Neural progenitor cell (in vitro differentiated cells): ENCODE results near the gene OR13J1. TPM values are rescaled to one million over a fixed set of nuclear protein-coding genes. Genes with fewer than 3 reads are reported as not detected.

Experiments used
- DNase-seq: peaks from one replicate; pipeline ENCODE4 v3.0.0-alpha.2; 2016; ENCODE audit warnings: low spot score
- H2AFZ ChIP-seq: fragments of 200-600 bp; sonication (generic); replicated peaks from 2 replicates; pipeline ENCODE4 v1.6.1; 2016; ENCODE audit warnings: antibody characterized with exemption
- H3F3A ChIP-seq: fragments of 200-600 bp; sonication (generic); 2 replicates; pipeline ENCODE4 v1.6.1; 2016; ENCODE audit warnings: antibody characterized with exemption, low read depth
- H3K27ac ChIP-seq: fragments of 200-600 bp; sonication (generic); 2 replicates; pipeline ENCODE4 v1.5.1; 2016; ENCODE audit warnings: mild to moderate bottlenecking
- H3K27me3 ChIP-seq: fragments of 200-600 bp; sonication (generic); 2 replicates; pipeline ENCODE4 v1.6.1; 2016; ENCODE audit warnings: mild to moderate bottlenecking, moderate library complexity
- H3K36me3 ChIP-seq: fragments of 200-600 bp; sonication (generic); 2 replicates; pipeline ENCODE4 v1.5.1; 2016
- H3K4me1 ChIP-seq: fragments of 200-600 bp; sonication (generic); 2 replicates; pipeline ENCODE4 v1.6.1; 2016; ENCODE audit warnings: mixed run types
- H3K4me2 ChIP-seq: fragments of 200-600 bp; sonication (generic); 2 replicates; pipeline ENCODE4 v1.6.1; 2016
- H3K4me3 ChIP-seq: fragments of 200-600 bp; sonication (generic); 2 replicates; pipeline ENCODE4 v1.5.1; 2016
- H3K79me2 ChIP-seq: fragments of 200-600 bp; sonication (generic); 2 replicates; pipeline ENCODE4 v1.6.1; 2016; ENCODE audit warnings: low read depth
- H3K9ac ChIP-seq: fragments of 200-600 bp; sonication (generic); 2 replicates; pipeline ENCODE4 v1.6.1; 2016
- H3K9me3 ChIP-seq: fragments of 200-600 bp; sonication (generic); 2 replicates; pipeline ENCODE4 v1.5.1; 2016; ENCODE audit warnings: low read depth
- H4K20me1 ChIP-seq: fragments of 200-600 bp; sonication (generic); 2 replicates; pipeline ENCODE4 v1.6.1; 2016; ENCODE audit warnings: low read depth
- H3K27ac Mint-ChIP-seq: 3 replicates; pipeline ENCODE4 v1.8.0; 2021; ENCODE audit warnings: mixed read lengths
- H3K27me3 Mint-ChIP-seq: 2 replicates; pipeline ENCODE4 v1.8.0; 2022; ENCODE audit warnings: low read depth, mild to moderate bottlenecking, inconsistent platforms, moderate library complexity, mixed read lengths; ENCODE audit not compliant: insufficient read depth
- H3K36me3 Mint-ChIP-seq: 3 replicates; pipeline ENCODE4 v1.8.0; 2021; ENCODE audit warnings: mixed read lengths
- H3K4me1 Mint-ChIP-seq: 3 replicates; pipeline ENCODE4 v1.8.0; 2021; ENCODE audit warnings: mixed read lengths
- H3K4me3 Mint-ChIP-seq: 3 replicates; pipeline ENCODE4 v1.8.0; 2021; ENCODE audit warnings: mild to moderate bottlenecking, moderate library complexity, mixed read lengths
- H3K9me3 Mint-ChIP-seq: 3 replicates; pipeline ENCODE4 v1.8.0; 2020; ENCODE audit warnings: mixed read lengths
- EZH2 ChIP-seq: fragments of 200-600 bp; sonication (generic); IDR thresholded peaks from 2 replicates; pipeline ENCODE4 v1.6.1; 2017; ENCODE audit warnings: antibody characterized with exemption, mild to moderate bottlenecking, moderate library complexity
- EZH2phosphoT487 ChIP-seq: fragments of 200-600 bp; sonication (generic); IDR thresholded peaks from 2 replicates; pipeline ENCODE4 v1.6.1; 2017; ENCODE audit warnings: antibody characterized with exemption
- total RNA-seq: library from RNA; depleted of rRNA; stranded (reverse); fragments of >200 nt; gene quantifications from 2 replicates; pipeline ENCODE4 v1.2.3, GENCODE V29; 2015; ENCODE audit warnings: low replicate concordance
- TF ChIP-seq, protein P1 (sequence below): fragments of 200-600 bp; sonication (generic); IDR thresholded peaks from 2 replicates; pipeline ENCODE4 v1.5.1; 2017; ENCODE audit warnings: antibody characterized with exemption, mild to moderate bottlenecking

The OR13J1 gene
- total RNA-seq, 1 donor from 2014 or later, result not detected

DNA sequence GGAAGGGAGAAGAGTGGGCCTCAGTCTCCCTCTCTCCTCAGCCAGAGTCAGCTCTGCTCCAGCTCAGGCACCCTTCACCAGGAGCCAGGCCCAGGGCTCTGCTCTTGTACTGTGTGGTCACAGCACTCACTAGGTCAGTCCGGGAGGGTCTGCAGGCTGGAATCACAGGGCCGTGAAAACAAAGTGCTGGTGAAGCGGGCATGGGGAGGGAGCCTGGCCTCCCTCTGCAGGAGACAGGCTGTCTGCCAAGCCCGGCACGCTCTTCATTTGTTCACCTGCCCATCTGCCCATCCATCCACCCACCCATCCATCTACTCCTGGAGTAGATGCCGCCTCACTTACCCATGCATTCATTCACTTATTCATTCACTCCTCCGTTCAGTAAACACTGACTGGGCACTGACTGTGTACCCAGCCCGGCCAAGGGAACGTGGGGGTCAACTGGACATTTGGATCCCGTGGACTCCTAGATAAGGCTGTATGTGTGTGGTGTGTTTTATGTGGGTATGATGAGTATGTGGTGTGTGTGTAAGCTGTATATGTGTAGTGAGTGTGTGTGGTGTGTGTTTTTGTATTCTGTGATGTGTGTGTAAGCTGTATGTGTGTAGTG, 42.7 kb upstream of the OR13J1 start:
- no peaks in the 10 kb centered on the region for H3K36me3 ChIP-seq
- H3K4me1 Mint-ChIP-seq, result peaks cover 23% of the 10 kb centered on the region
- no peak for DNase-seq
- no peaks in the 10 kb centered on the region for H3K27me3 Mint-ChIP-seq
- no peaks in the 10 kb centered on the region for H3K36me3 Mint-ChIP-seq
- H3K9ac ChIP-seq, result no peak overlapping the region
- H3K27ac ChIP-seq, result no peak overlapping the region
- H3K4me1 ChIP-seq, result peaks cover 10% of the 10 kb centered on the region
- H3K27me3 ChIP-seq, result no peaks in the 10 kb centered on the region
- no peaks in the 10 kb centered on the region for H3K79me2 ChIP-seq
- no peaks in the 10 kb centered on the region for H4K20me1 ChIP-seq
- H3K4me3 ChIP-seq, result no peak overlapping the region
- TF ChIP-seq, protein P1, sequence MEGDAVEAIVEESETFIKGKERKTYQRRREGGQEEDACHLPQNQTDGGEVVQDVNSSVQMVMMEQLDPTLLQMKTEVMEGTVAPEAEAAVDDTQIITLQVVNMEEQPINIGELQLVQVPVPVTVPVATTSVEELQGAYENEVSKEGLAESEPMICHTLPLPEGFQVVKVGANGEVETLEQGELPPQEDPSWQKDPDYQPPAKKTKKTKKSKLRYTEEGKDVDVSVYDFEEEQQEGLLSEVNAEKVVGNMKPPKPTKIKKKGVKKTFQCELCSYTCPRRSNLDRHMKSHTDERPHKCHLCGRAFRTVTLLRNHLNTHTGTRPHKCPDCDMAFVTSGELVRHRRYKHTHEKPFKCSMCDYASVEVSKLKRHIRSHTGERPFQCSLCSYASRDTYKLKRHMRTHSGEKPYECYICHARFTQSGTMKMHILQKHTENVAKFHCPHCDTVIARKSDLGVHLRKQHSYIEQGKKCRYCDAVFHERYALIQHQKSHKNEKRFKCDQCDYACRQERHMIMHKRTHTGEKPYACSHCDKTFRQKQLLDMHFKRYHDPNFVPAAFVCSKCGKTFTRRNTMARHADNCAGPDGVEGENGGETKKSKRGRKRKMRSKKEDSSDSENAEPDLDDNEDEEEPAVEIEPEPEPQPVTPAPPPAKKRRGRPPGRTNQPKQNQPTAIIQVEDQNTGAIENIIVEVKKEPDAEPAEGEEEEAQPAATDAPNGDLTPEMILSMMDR, result no peak
- TF ChIP-seq EZH2phosphoT487 (no peak), EZH2 (no peak)
- no peak overlapping the region for H3K4me3 Mint-ChIP-seq
- H2AFZ ChIP-seq, result no peak overlapping the region
- no peaks in the 10 kb centered on the region for H3K9me3 Mint-ChIP-seq
- H3K9me3 ChIP-seq, result no peaks in the 10 kb centered on the region
- H3K27ac Mint-ChIP-seq, result no peak overlapping the region
- H3K4me2 ChIP-seq, result no peak overlapping the region
- H3F3A ChIP-seq, result peaks cover 17% of the 10 kb centered on the region

DNA sequence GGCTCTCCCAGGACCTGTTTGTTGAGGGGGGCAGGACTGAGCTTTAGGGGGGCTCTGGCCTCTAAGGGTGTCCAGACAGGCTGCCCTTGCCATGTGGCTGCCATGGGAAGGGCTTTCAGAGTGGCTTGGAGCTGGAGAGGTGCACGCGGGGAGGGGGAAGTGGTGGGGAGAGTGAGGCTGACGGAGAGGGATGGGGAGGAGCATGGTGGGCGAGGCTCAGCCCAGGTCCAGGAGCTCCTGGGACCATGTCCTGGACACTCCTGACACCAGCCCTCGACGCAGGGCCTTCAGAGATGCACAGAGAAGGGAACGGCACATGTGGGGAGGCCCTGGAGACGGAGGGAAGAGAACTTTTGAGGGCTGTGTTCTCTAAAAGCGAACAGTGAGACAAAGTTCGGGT, 41.5 kb upstream of the OR13J1 start:
- Mint-ChIP-seq H3K36me3 (no peaks in the 10 kb centered on the region), H3K9me3 (no peaks in the 10 kb centered on the region), H3K27ac (no peak overlapping the region), H3K4me1 (peaks cover 35% of the 10 kb centered on the region), H3K27me3 (no peaks in the 10 kb centered on the region), H3K4me3 (no peak overlapping the region)
- H3K4me3 ChIP-seq, result no peak overlapping the region
- no peaks in the 10 kb centered on the region for H3K9me3 ChIP-seq
- TF ChIP-seq EZH2 (no peak), EZH2phosphoT487 (no peak)
- TF ChIP-seq, protein P1, result no peak
- no peaks in the 10 kb centered on the region for H3K79me2 ChIP-seq
- H3K27me3 ChIP-seq, result no peaks in the 10 kb centered on the region
- no peak overlapping the region for H3K27ac ChIP-seq
- peaks cover 24% of the 10 kb centered on the region for H3F3A ChIP-seq
- no peak overlapping the region for H2AFZ ChIP-seq
- no peaks in the 10 kb centered on the region for H3K36me3 ChIP-seq
- H3K9ac ChIP-seq, result no peak overlapping the region
- no peaks in the 10 kb centered on the region for H4K20me1 ChIP-seq
- no peak for DNase-seq
- H3K4me2 ChIP-seq, result no peak overlapping the region
- H3K4me1 ChIP-seq, result peaks cover 22% of the 10 kb centered on the region

- Histone ChIP-seq H3K4me2 (no peak overlapping the region), H3K27me3 (no peaks in the 10 kb centered on the region), H3K27ac (no peak overlapping the region), H3K36me3 (no peaks in the 10 kb centered on the region), H3K4me1 (peaks cover 22% of the 10 kb centered on the region), H3K4me3 (no peak overlapping the region), H3K9ac (no peak overlapping the region), H3K79me2 (no peaks in the 10 kb centered on the region), H3K9me3 (no peaks in the 10 kb centered on the region), H2AFZ (no peak overlapping the region), H3F3A (peaks cover 24% of the 10 kb centered on the region), H4K20me1 (no peaks in the 10 kb centered on the region)
- H3K4me1 Mint-ChIP-seq, result peaks cover 40% of the 10 kb centered on the region
- H3K27ac Mint-ChIP-seq, result peak overlapping the region; percentile 24
- no peak overlapping the region for H3K4me3 Mint-ChIP-seq
- no peaks in the 10 kb centered on the region for H3K9me3 Mint-ChIP-seq
- H3K27me3 Mint-ChIP-seq, result no peaks in the 10 kb centered on the region
- H3K36me3 Mint-ChIP-seq, result no peaks in the 10 kb centered on the region
- DNase-seq, result peak; percentile 46
- TF ChIP-seq, protein P1, result peak; percentile 54
- TF ChIP-seq EZH2, result no peak
These were observed 40.6 kb upstream of the OR13J1 start for GRCh38 chr9:35910613-35911359.
